ENCODE measurements around the gene NFKBIE.

NFKBIE gene

DNA sequence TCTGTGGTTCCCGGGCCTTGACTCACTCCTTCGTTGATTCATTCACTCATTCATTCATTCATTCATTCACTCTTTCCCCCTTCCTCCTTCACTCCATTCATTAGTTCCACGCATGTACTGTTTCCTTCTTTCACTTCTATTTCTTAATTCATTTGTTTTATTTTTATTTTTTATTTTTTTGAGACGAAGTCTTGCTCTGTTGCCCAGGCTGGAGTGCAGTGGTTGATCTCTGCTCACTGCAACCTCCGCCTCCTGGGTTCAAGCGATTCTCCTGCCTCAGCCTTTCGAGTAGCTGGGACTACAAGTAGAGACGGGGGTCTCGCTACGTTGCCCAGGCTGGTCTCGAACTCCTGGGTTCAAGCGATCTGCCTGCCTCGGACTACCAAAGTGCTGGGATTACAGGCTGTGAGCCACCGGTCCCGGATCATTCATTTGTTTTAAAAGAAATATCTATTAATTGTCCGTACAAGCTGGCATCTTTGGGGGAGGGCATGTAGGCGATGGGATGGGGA, 427 bp upstream of the NFKBIE start:
- no peak for ATAC-seq

DNA sequence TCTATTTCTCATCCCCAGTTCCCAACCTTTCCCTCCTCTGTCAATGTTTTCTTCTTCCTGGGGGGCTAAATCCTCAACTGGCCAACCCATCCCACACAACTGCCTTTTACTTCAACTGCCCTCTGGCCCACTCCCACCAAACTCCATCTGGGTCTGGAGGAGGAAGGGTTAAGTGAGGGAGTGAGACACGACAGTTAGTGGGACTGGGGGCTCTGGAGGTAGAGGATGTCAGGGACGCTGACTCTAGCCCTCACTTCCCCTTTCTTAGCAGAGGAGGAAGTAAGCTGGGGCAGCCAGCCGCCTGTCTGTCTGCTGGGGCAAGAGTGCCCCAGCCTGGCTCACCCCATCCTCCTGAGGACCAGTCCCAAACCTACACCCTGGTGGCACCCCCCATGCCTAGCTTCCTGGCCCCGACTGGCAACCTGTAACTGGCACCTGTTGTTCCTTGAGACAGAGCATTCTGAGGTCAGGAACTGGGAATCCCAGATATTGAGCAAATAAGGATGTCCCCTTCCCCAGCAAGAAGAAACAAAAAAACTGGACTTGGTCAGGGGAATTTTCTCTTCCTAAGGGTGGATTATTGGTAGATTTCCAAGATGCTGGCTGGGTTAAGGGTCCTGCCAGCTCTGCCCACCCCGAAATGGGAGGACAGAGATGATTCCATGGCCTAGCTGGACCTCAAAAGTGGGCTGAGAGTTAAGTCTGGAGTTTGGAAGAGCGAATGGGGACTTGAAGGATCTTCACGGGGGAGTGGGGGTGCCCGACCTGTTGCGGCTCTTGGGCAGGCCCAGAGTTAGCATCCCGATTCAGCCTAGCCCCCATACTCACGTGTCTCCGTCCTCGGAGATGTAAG, 971 bp downstream of the NFKBIE start:
- peak; percentile 25 for ATAC-seq
- no peak for TF ChIP-seq SNAI2 (CRISPR knock-in tag; IDR thresholded peaks at IDR 0.05)
- no peak for TF ChIP-seq ZC3H10 (CRISPR knock-in tag; IDR thresholded peaks at IDR 0.05)
- TF ChIP-seq BACH2 (CRISPR knock-in tag; IDR thresholded peaks at IDR 0.05; ENCODE audit: borderline replicate concordance) = no peak
- TF ChIP-seq, protein P1, sequence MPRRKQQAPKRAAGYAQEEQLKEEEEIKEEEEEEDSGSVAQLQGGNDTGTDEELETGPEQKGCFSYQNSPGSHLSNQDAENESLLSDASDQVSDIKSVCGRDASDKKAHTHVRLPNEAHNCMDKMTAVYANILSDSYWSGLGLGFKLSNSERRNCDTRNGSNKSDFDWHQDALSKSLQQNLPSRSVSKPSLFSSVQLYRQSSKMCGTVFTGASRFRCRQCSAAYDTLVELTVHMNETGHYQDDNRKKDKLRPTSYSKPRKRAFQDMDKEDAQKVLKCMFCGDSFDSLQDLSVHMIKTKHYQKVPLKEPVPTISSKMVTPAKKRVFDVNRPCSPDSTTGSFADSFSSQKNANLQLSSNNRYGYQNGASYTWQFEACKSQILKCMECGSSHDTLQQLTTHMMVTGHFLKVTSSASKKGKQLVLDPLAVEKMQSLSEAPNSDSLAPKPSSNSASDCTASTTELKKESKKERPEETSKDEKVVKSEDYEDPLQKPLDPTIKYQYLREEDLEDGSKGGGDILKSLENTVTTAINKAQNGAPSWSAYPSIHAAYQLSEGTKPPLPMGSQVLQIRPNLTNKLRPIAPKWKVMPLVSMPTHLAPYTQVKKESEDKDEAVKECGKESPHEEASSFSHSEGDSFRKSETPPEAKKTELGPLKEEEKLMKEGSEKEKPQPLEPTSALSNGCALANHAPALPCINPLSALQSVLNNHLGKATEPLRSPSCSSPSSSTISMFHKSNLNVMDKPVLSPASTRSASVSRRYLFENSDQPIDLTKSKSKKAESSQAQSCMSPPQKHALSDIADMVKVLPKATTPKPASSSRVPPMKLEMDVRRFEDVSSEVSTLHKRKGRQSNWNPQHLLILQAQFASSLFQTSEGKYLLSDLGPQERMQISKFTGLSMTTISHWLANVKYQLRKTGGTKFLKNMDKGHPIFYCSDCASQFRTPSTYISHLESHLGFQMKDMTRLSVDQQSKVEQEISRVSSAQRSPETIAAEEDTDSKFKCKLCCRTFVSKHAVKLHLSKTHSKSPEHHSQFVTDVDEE (CRISPR knock-in tag; IDR thresholded peaks at IDR 0.05) = no peak
- no peak for TF ChIP-seq TOX (CRISPR knock-in tag; IDR thresholded peaks at IDR 0.05; ENCODE audit: borderline replicate concordance)
- TF ChIP-seq, protein P2, sequence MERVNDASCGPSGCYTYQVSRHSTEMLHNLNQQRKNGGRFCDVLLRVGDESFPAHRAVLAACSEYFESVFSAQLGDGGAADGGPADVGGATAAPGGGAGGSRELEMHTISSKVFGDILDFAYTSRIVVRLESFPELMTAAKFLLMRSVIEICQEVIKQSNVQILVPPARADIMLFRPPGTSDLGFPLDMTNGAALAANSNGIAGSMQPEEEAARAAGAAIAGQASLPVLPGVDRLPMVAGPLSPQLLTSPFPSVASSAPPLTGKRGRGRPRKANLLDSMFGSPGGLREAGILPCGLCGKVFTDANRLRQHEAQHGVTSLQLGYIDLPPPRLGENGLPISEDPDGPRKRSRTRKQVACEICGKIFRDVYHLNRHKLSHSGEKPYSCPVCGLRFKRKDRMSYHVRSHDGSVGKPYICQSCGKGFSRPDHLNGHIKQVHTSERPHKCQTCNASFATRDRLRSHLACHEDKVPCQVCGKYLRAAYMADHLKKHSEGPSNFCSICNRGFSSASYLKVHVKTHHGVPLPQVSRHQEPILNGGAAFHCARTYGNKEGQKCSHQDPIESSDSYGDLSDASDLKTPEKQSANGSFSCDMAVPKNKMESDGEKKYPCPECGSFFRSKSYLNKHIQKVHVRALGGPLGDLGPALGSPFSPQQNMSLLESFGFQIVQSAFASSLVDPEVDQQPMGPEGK (CRISPR knock-in tag; IDR thresholded peaks at IDR 0.05; ENCODE audit: borderline replicate concordance) = no peak
- no peak for TF ChIP-seq RARB (CRISPR knock-in tag; IDR thresholded peaks at IDR 0.05)
- TF ChIP-seq ZNF8 (CRISPR knock-in tag; IDR thresholded peaks at IDR 0.05) = no peak
- no peak for TF ChIP-seq CSDC2 (CRISPR knock-in tag; IDR thresholded peaks at IDR 0.05)
- TF ChIP-seq, protein P3, sequence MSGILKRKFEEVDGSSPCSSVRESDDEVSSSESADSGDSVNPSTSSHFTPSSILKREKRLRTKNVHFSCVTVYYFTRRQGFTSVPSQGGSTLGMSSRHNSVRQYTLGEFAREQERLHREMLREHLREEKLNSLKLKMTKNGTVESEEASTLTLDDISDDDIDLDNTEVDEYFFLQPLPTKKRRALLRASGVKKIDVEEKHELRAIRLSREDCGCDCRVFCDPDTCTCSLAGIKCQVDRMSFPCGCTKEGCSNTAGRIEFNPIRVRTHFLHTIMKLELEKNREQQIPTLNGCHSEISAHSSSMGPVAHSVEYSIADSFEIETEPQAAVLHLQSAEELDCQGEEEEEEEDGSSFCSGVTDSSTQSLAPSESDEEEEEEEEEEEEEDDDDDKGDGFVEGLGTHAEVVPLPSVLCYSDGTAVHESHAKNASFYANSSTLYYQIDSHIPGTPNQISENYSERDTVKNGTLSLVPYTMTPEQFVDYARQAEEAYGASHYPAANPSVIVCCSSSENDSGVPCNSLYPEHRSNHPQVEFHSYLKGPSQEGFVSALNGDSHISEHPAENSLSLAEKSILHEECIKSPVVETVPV (CRISPR knock-in tag; IDR thresholded peaks at IDR 0.05) = no peak
- TF ChIP-seq ISL1 (CRISPR knock-in tag; IDR thresholded peaks at IDR 0.05) = no peak

More for the DNA sequence above, 427 bp upstream of the NFKBIE start:
- TF ChIP-seq ARNTL (CRISPR knock-in tag; IDR thresholded peaks at IDR 0.05; ENCODE audit: borderline replicate concordance, low read depth) = no peak
- TF ChIP-seq ZFP30 (CRISPR knock-in tag; IDR thresholded peaks at IDR 0.05) = no peak
- TF ChIP-seq ZFP3 (CRISPR knock-in tag; IDR thresholded peaks at IDR 0.05) = no peak
- TF ChIP-seq OSR1 (CRISPR knock-in tag; IDR thresholded peaks at IDR 0.05) = no peak
- no peak for TF ChIP-seq ZC3H10 (CRISPR knock-in tag; IDR thresholded peaks at IDR 0.05)
- TF ChIP-seq SNAI2 (CRISPR knock-in tag; IDR thresholded peaks at IDR 0.05) = no peak
- no peak for TF ChIP-seq GLIS3 (CRISPR knock-in tag; IDR thresholded peaks at IDR 0.05)
- TF ChIP-seq ESRRG (CRISPR knock-in tag; IDR thresholded peaks at IDR 0.05) = no peak
- TF ChIP-seq PPARA (CRISPR knock-in tag; IDR thresholded peaks at IDR 0.05; ENCODE audit: borderline replicate concordance) = no peak
- no peak for TF ChIP-seq ZNF565 (CRISPR knock-in tag; conservative IDR thresholded peaks at IDR 0.05; ENCODE audit: low read depth)
- no peak for TF ChIP-seq TOX (CRISPR knock-in tag; IDR thresholded peaks at IDR 0.05; ENCODE audit: borderline replicate concordance)
- TF ChIP-seq ZNF70 (CRISPR knock-in tag; IDR thresholded peaks at IDR 0.05) = no peak
- TF ChIP-seq RARB (CRISPR knock-in tag; IDR thresholded peaks at IDR 0.05) = no peak

DNA sequence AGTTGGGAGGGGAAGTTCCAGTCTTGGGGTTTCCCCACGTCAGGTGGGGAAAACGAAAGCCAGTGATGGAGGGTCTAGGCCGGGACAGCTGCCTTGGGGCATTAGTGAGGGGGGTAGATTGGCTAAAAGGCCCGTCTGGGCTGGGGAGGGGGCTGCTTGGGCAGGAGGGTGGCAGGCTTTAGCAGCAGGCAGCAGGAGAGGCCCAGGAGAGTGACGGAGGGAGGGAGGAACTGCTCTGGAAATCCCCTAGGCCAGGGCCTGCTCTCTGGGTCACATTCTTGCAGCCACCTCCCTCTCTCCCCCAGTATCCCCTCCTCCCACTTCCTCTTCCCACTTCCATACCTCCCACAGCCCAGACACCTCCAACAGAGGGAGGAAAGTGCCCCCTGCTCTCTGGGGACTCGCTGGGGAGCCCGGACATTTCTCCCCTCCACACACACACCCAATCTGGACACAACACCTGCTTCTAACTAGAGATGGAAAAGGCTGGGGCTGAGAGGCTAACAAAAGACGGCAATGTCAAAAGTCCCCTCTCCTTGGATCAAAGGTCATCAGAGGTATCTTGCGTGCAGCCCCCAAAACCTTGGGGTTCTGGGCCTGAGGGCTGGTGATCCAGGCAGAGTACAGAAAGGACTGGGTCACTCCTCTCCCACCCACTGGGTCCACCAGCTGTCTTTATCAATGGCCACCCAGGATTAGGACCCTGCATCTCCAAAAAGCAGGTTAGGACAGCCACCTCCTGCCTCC, 1.8 kb downstream of the NFKBIE start:
- no peak for ATAC-seq
- TF ChIP-seq ZNF70 (CRISPR knock-in tag; IDR thresholded peaks at IDR 0.05) (no peak), TCF4 (CRISPR knock-in tag; IDR thresholded peaks at IDR 0.05; ENCODE audit: borderline replicate concordance) (no peak), OSR1 (CRISPR knock-in tag; IDR thresholded peaks at IDR 0.05) (no peak), CSDC2 (CRISPR knock-in tag; IDR thresholded peaks at IDR 0.05) (no peak), RARB (CRISPR knock-in tag; IDR thresholded peaks at IDR 0.05) (no peak), BACH2 (CRISPR knock-in tag; IDR thresholded peaks at IDR 0.05; ENCODE audit: borderline replicate concordance) (no peak), ESRRG (CRISPR knock-in tag; IDR thresholded peaks at IDR 0.05) (no peak)
- TF ChIP-seq, protein P3 (CRISPR knock-in tag; IDR thresholded peaks at IDR 0.05) = no peak

Data from SK-N-SH treated with all-trans-retinoic acid at 6 μM for 48 hours (cell line).